Stimulated activated CD4-positive, alpha-beta T cell treated with anti-CD3 and anti-CD28 coated beads, Interleukin-12 subunit alpha, Interleukin-12 subunit beta, amount 100 ng/mL, for 4 hours (primary cell): ENCODE data around the gene UMODL1.
"Not testable (repeated sequence)": the region's sequence is repeated elsewhere in the genome, so short reads cannot be mapped to it uniquely, and the experiment has no call there.

Source experiments
- DNase-seq: peaks from one replicate; pipeline ENCODE4 v3.0.0-alpha.2; 2020

UMODL1 gene

DNA sequence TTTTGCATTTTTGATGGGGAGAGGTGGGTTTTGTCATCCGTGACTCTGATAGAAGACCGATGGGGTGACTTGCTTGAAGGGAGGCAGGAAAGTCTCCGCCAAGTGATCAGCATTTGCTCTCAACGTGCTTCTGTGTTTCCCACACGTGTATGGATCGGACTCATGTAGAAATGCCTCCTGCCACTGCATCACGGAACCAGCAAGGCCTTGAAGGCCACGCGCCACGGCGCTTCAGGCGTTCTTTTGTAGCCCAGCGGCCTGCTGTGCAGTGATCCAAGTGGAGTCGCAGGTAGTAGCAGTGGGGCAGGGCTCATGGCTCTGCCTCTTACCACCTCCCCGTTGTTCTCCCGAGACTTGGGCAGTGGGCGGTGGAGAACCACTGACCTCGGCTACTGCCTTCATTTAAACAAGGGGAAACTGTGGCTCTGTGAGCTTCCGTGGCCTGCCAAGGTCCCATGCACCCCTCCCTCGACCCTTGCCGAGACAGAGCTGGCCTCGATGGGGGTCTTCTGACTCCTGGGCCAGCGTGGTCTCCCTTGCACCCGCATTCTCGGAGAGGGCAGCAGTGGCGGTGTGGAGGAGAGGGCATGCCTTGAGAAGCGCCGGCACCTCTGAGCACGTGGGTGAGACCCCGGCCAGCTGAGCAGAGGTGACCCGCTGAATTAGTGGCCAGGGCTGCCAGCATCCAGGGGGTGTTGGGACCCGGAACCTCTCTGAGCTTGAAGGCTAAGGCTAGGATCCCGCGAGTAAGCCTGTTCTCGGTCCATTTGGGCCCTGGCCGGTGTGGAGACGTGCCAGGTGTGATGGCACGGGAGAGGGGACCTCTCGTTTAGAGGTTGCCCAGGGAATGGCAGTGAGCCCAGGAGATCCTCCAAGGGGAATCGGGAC lies 101.7 kb downstream of the UMODL1 start:
- no peak for DNase-seq

- DNase-seq, result no peak
These were observed 103.1 kb downstream of the UMODL1 start for GRCh38 chr21:42174173-42174572.

- no peak for DNase-seq
These were observed 104.1 kb downstream of the UMODL1 start for GRCh38 chr21:42175110-42175710.

- no peak for DNase-seq
These were observed 105.7 kb downstream of the UMODL1 start for GRCh38 chr21:42176859-42177258.

DNA sequence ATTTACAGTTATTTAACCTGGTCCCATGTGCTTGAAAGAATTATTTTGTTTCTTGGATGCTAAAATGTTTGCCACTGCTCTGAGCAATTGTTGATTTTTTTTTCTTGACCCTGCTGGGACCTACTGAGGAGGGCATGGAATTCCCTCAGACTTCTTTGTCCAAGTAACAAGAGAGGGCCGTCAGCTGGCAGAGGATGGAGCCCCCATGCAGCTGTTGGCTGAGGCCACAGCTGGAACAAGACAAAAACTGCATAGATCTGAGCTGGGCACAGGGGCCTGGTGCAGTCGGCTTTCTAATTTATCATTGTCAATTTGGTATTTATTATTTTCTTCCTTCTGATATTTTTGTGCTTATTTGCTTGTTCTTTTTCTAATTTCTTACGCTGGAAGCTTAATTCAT lies 108.2 kb downstream of the UMODL1 start:
- no peak for DNase-seq

- DNase-seq, result not testable (repeated sequence)
These were observed 108.9 kb downstream of the UMODL1 start for GRCh38 chr21:42180001-42180400.

GRCh38 chr21:42182713-42183371 lies 111.7 kb downstream of the UMODL1 start:
- DNase-seq, result no peak

GRCh38 chr21:42183374-42184266 lies 112.5 kb downstream of the UMODL1 start:
- no peak for DNase-seq

GRCh38 chr21:42186591-42186990 lies 115.5 kb downstream of the UMODL1 start:
- DNase-seq, result no peak

DNA sequence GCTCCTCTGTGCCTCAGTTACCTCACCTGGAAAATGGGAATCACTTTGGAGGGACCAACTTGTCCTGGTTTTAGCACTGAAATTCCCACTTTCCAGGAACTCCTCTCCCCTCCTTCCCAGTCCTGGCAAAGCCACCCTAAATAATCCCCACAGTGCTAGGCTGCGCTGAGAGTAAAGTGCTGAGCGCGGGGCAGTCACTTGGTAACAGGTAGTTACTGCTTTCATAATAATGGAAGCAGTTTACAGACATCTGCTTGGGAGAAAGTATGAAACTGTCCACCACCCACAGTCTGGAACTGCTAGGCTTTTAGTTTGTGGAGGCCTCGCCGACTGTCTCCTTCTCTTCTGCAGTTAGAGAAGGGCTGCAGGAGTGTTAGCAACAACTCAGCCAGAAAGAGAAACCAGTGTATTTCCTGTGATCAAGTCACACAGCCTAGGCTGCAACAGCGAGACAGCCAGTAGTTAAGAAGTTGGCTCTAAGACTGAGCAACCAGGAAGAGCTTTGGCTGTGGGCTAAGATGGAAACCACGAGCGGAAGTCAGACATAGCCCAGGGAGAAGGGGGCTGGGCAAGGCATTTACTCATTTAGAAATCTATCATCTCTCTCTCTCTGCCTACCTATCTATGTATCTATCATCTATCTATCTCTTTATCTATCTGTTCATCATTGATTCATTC lies 117.0 kb downstream of the UMODL1 start:
- peak; percentile 62 for DNase-seq

DNA sequence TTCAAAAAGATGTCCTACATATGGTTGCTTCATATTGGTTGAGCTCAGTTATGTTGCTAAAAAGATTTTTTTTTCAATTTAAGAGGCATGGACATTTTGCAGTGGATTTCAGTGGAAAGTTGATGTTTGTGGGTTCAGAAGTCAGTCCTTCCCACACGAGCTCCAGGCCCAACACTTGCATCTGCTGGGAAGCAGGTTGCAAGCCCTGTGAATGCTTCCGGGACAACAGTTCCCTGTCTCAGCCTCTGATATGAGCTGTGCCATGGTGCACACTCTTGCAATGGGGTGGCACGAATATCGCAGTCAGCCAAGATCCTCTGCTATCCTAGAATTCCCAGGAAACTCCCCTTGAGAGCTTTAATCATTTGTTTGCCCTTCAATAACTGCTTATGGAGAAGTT lies 117.5 kb downstream of the UMODL1 start:
- no peak for DNase-seq

DNA sequence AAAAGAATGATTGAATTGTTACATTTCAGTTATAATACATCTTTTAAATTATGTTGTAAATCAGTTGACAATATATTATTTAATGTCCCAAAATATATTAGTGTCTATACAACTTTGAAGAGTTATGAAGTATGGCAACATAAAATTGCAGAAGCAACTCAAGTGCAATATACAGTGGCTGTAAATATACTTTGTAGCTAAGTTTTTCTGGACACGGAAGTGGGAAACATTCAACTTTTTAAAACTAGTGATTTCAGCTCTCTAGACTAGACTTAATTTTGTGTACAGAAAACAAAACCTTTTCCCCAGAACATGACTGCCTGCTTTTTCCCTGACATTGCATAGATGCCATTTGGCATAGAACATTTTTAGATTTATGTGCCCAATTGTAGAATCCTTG lies 118.3 kb downstream of the UMODL1 start:
- DNase-seq, result no peak

GRCh38 chr21:42189860-42190485 lies 118.9 kb downstream of the UMODL1 start:
- DNase-seq, result no peak

DNA sequence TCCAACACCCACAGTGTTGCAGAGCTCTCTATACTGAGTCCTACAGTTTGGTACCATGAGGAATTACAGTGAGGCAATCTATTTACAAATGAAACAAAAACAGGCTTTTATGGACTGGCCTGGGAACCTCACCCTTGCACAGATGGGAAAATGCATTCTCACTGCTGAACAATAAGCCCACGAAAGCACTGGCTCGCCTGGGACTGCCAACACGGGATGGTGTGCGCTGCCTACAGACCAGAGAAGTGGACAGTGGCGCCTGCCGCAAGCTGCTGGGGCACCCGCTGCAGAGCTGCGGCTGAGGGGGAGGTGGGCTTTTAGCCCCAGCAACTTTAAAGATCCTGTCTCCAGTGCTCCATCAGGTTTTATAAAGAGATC lies 119.4 kb downstream of the UMODL1 start:
- DNase-seq, result no peak

DNA sequence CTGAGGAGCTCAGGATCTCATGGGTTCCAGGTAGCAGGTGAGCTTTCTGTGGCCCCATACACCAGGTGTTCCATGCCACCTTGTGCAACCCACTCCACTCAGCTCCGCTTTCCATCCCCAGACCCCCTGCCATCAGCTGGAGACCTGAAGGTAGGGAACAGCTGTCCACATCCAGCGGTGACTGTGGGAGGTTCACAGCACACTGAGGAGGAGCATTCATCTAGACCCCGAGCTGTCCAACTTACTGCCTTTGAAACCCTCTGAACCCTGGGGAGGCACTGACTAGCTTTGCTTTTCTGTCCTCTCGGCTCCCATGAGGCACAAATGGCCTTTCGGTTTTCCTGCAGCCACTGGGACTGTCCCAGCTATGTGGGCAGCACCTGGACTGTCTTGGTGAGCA lies 119.9 kb downstream of the UMODL1 start:
- DNase-seq, result no peak

DNA sequence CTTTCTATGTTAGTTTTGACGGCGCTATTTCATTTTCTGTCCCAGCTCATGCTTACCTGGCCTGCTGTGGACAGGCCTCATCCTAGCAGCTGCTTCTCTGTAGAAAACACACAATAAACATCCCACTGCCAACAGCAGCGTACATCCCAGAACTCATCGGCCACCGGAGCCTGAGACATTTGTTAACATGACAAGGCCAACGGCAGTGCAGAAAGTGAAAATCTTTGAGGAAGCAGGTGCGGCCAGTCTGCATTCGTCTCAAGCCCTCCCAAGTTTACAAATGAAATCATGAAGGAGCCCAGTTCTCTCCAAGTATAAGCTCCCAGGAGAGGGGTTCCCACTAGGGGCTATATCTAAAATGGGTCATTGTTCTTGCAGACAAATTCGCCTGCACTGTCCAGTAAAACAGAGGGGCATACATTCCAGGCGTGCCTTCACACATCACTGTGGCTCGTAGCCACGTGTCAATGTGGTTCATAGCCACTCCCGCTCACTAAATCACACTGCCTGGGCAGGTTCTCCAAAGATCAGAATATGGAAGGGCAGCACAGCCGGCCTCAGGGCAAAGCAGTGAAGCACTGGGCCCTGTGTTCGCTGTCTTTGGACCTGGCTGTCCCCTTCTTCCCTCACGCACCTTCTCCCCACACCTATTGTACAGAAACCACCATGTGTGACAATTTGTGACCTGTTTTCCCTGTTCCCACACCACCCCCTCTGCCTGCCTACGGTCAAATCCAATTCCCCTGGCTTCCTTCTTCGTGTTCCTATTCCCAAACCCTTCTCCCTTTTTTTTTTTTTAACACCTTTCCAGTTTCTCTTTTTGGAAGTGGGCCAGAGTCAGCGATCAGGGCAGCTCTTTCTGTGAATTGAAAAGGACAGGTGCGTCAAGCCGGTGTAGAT lies 120.8 kb downstream of the UMODL1 start:
- DNase-seq, result no peak
